NT2/D1 (cell line): ENCODE measurements around the gene UIMC1.

Experiments used
- SUZ12 ChIP-seq: IDR thresholded peaks from 2 replicates; pipeline ENCODE4 v1.6.1; 2011; ENCODE audit not compliant: insufficient read length, insufficient read depth; ENCODE audit errors: extremely low read depth
- YY1 ChIP-seq: IDR thresholded peaks from 2 replicates; pipeline ENCODE4 v1.6.1; 2011; ENCODE audit not compliant: insufficient read length, insufficient read depth
- ZNF274 ChIP-seq: IDR thresholded peaks from 2 replicates; pipeline ENCODE4 v1.6.1; 2011; ENCODE audit warnings: mild to moderate bottlenecking, low read depth, low read length

DNA sequence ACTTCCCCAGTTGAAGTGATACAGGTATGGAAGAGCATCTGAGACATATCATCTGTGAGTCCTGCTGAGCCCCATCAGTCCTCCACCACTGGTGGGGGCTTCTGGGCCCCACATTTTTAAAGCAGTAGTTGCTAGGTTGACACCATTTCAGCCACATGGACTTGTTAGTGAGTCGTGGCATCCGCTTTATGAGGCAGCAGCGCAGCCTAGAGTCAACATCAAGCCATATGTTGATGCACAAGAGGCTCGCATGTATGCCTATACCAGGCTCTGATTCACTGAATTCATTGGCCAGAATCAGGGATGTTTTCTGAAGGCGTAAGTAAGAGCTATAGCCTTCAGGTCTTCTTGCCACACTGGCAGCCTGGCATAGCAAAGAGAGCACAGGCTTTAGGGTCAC is 42.7 kb upstream of the UIMC1 start:
- TF ChIP-seq ZNF274 (no peak), SUZ12 (no peak), YY1 (no peak)
